ENCODE measurements around the gene MBP.

DNA sequence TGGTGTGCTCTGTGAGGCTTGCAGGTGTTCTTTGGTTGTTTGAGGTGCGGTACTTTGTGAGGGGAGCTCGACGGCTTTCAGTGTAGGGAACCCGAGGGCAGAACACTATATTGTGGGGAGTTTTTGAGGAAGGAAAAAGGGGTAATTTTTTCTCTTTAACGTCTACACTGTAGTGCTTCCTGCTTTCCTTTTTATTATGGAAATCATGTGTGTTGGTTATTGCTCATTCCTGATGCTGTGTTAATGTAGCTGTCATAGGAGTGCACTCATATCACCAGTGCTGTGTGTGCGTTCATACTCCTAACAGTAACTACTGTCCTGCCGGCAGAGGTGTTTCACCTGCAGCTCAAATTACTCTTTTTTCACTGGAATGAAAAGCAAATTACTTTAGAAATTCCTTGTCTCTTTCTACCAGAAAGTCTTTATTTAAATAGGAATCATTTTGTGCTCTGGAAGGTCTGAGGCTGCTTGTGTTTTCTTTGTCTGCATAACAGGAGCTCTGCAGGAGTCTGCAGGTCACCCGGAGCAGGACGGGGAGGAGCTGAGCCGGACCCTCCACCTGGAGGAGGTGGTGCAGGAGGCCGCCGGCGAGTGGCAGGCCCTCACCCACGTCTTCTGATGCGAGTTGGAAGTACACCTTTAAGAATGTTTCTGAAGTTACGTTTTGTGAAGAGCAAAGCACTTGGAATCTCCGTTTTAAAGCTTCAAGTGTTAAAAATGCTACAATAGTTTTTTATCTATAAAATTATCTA, 164.7 kb downstream of the MBP start:
- TF ChIP-seq, protein P1, sequence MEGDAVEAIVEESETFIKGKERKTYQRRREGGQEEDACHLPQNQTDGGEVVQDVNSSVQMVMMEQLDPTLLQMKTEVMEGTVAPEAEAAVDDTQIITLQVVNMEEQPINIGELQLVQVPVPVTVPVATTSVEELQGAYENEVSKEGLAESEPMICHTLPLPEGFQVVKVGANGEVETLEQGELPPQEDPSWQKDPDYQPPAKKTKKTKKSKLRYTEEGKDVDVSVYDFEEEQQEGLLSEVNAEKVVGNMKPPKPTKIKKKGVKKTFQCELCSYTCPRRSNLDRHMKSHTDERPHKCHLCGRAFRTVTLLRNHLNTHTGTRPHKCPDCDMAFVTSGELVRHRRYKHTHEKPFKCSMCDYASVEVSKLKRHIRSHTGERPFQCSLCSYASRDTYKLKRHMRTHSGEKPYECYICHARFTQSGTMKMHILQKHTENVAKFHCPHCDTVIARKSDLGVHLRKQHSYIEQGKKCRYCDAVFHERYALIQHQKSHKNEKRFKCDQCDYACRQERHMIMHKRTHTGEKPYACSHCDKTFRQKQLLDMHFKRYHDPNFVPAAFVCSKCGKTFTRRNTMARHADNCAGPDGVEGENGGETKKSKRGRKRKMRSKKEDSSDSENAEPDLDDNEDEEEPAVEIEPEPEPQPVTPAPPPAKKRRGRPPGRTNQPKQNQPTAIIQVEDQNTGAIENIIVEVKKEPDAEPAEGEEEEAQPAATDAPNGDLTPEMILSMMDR (conservative IDR thresholded peaks at IDR 0.05) = no peak
- TF ChIP-seq ZFX (IDR thresholded peaks at IDR 0.05) = no peak

Data from C4-2B (cell line).